Fibroblast of villous mesenchyme (primary cell): ENCODE measurements around the gene ATP5MK. TPM values are rescaled to one million over a fixed set of nuclear protein-coding genes. Genes with fewer than 3 reads are reported as not detected.

Experiments used
- DNase-seq: peaks from one replicate; pipeline ENCODE4 v3.0.0-alpha.2; 2010; ENCODE audit warnings: low read depth
- H3K4me3 ChIP-seq: 2 replicates; pipeline ENCODE4 v1.5.1; 2011; ENCODE audit warnings: low read depth, mild to moderate bottlenecking, low read length
- CTCF ChIP-seq: IDR thresholded peaks from 2 replicates; pipeline ENCODE4 v1.5.1; 2012; ENCODE audit warnings: low read depth, mild to moderate bottlenecking, low read length; ENCODE audit not compliant: insufficient read depth
- total RNA-seq: library from RNA; depleted of rRNA; stranded (reverse); fragments of >200 nt; gene quantifications from 2 replicates; pipeline ENCODE4 v1.2.3, GENCODE V29; 2012

ATP5MK gene
- total RNA-seq, 1 donor, result 217 TPM

GRCh38 chr10:103350517-103351260, 45.6 kb downstream of the ATP5MK start, which contains the start of gene PCGF6:
PCGF6 (minus strand) TSS chr10:103351140; CDS start chr10:103351066, 74 bp downstream.
- peak; percentile 77 for DNase-seq
- peak; percentile 10 for TF ChIP-seq CTCF
- H3K4me3 ChIP-seq, result peak within 1 kb of the TSS; percentile 76

- no peak for DNase-seq
- H3K4me3 ChIP-seq, result peak overlapping the region; percentile 76
- TF ChIP-seq CTCF, result no peak
These were observed 46.1 kb downstream of the ATP5MK start for GRCh38 chr10:103350175-103350516.

Other genes with a start within 250 kb of the ATP5MK start
- 64.4 and 92.0 TPM in 2 replicates for gene NT5C2, start 203.2 kb downstream of the ATP5MK start, total RNA-seq
- 0.32 and 0.43 TPM in 2 replicates for gene RPEL1, start 150.6 kb downstream of the ATP5MK start, total RNA-seq
- 1.3 and 1.7 TPM in 2 replicates for gene INA, start 119.3 kb downstream of the ATP5MK start, total RNA-seq
- 10.4 and 17.1 TPM in 2 replicates for gene PCGF6, start 45.3 kb downstream of the ATP5MK start, total RNA-seq
- 4.2 and 5.6 TPM in 2 replicates for gene TAF5, start 28.5 kb downstream of the ATP5MK start, total RNA-seq
- gene PDCD11, start 151 bp upstream of the ATP5MK start, total RNA-seq, result 28.7 and 36.3 TPM in 2 replicates
- gene CALHM2, start 55.9 kb upstream of the ATP5MK start, total RNA-seq, result 19.6 and 32.4 TPM in 2 replicates
- gene CALHM1, start 62.4 kb upstream of the ATP5MK start, total RNA-seq, result not detected in 2 replicates
- under 0.01 TPM in 2 replicates for gene CALHM3, start 82.8 kb upstream of the ATP5MK start, total RNA-seq
- gene NEURL1, start 97.2 kb upstream of the ATP5MK start, total RNA-seq, result under 0.01 TPM in 2 replicates